ENCODE measurements around the gene KMT2E.

DNA sequence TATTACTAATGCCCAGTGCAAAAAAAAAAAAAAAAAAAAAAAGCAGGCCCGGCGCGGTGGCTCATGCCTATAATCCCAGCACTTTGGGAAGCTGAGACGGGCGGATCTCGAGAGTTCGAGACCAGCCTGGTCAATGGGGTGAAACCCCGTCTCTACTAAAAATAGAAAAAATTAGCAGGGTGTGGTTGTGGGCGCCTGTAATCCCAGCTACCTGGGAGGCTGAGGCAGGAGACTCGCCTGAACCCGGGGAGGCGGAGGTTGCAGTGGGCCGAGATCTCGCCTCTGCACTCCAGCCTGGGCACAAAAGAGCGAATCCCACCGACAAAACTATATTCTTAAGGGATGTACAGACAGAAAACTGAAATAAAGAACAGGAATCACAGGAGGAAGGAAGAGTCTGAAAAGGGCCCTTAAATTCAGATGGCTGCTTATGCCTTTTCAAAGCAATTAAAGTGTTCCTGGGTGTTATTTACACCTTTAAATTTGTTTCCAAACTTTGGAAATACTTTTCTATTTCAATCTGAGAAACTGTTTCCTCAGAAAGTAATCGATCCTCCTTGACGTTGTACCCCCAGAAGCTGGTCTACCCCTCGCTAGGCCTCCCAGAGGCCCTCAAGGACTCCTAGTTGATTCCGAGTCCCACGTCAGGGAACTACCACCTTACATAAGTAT, 2.0 kb upstream of the KMT2E start:
- TF ChIP-seq POLR2A (IDR thresholded peaks at IDR 0.05): no peak
- TF ChIP-seq, protein P1, sequence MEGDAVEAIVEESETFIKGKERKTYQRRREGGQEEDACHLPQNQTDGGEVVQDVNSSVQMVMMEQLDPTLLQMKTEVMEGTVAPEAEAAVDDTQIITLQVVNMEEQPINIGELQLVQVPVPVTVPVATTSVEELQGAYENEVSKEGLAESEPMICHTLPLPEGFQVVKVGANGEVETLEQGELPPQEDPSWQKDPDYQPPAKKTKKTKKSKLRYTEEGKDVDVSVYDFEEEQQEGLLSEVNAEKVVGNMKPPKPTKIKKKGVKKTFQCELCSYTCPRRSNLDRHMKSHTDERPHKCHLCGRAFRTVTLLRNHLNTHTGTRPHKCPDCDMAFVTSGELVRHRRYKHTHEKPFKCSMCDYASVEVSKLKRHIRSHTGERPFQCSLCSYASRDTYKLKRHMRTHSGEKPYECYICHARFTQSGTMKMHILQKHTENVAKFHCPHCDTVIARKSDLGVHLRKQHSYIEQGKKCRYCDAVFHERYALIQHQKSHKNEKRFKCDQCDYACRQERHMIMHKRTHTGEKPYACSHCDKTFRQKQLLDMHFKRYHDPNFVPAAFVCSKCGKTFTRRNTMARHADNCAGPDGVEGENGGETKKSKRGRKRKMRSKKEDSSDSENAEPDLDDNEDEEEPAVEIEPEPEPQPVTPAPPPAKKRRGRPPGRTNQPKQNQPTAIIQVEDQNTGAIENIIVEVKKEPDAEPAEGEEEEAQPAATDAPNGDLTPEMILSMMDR (IDR thresholded peaks at IDR 0.05): no peak
